C1 segment of cervical spinal cord (tissue), 14 donors: ENCODE measurements around the gene C18orf63.
A peak's percentile ranks its signal among the peaks of the same experiment; 100 is the strongest.
"Not testable (repeated sequence)": the region's sequence is repeated elsewhere in the genome, so short reads cannot be mapped to it uniquely, and the experiment has no call there.

Experiments used
- DNase-seq, 14 donors: peaks; one replicate each; lab custom pipeline; 2025; lab: John Stamatoyannopoulos, UW

C18orf63 gene

DNA sequence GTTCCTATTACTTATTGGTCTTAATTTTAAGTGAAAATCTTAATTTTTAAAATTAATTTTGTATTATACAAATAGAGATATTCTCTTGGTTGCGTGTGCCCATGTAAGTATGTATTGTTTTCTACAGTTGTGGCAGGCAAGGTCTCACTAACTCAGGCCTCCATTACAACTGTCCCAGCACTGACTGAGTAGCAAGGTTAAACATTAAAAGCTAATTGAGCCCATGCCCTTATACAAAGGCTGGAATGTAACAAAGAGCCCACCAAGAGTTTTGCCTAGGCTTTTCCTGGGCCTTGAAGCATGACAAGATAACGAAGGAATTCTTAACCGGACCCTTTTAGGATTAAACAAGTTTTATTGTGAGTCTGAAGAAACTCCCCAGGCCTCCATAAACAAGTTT, 11.2 kb downstream of the C18orf63 start:
- DNase-seq, result not testable (repeated sequence)

GRCh38 chr18:74328206-74328605, 12.6 kb downstream of the C18orf63 start:
- DNase-seq, result no peak

GRCh38 chr18:74329688-74330205, 14.1 kb downstream of the C18orf63 start:
- DNase-seq, result no peak

- DNase-seq, result peak in 1 of 14 donors; percentile 17
Observed at GRCh38 chr18:74331404-74331803, 15.8 kb downstream of the C18orf63 start.

- DNase-seq, result no peak
Observed at GRCh38 chr18:74333091-74333490, 17.5 kb downstream of the C18orf63 start.

GRCh38 chr18:74334242-74334893, 18.7 kb downstream of the C18orf63 start:
- no peak for DNase-seq

DNA sequence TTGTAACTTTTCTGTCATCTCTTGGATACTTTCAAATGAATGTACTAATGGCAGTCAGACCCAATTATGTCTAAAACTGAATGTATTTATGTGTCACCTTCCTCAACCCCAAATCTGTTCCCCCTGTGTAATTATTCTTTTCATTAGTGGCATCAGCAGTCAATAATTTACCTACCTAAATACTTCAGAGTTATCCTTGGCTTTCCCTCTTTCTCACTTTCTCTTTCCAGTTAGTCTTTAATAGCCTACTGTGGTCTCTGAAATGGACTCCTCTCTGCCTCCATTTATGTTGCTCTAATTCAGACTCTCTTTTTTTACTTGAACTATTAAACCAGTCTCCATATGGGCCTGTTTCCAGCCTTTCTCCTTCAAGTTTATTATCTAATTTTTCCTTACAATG, 21.0 kb downstream of the C18orf63 start:
- DNase-seq, result no peak

- DNase-seq, result no peak
Observed at GRCh38 chr18:74337155-74337911, 21.7 kb downstream of the C18orf63 start.

GRCh38 chr18:74337912-74338309, 22.3 kb downstream of the C18orf63 start:
- no peak for DNase-seq

DNA sequence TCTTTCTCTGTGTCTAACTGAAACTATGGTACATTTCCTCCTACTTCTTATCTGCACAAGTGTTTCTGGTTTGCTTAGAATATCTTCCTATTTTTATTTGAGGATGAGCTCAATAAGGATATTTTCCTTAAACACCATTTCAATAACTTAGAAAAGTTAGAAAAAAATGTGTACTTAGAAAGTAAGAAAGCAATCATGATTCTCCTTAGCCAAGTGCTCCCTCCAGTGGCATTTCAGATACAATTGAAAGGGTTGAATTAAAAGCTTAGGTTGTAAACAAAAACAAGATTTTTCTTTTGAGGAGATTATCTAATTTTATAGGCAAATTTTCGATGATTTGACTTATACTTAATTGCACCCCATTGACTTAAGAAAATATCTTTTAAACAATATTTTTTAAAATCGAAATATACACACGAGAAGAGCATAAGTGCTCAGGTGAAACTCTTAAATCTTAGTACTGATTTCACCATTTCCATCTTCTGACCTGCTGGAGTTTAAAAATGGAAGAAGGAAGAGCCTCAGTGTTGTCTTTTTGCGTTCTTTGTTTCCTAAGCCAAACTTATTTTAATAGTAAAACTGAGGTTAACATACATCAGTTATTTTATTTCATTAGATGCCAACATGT, 26.9 kb downstream of the C18orf63 start:
- peak in 1 of 14 donors; percentile 6 for DNase-seq

DNA sequence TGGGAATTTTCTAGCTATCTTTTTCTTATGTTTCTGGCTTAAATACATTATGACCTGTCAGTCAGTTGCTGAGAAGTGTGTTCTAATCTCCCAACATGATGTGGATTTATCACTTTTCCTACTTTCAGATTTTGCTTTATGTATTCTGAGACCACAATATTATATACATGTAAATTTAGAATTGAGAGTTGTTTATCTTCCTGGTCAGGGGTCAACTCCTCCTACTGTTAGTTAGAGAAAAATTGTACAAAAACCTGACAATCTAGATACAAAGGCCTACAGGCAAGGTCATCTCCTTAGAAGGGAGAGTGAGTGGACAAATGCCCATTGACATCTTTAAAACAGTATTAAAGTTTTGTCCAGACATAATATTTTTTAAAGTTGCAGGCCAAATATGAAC, 30.6 kb downstream of the C18orf63 start:
- no peak for DNase-seq

GRCh38 chr18:74348581-74348980, 32.9 kb downstream of the C18orf63 start:
- DNase-seq, result no peak

DNA sequence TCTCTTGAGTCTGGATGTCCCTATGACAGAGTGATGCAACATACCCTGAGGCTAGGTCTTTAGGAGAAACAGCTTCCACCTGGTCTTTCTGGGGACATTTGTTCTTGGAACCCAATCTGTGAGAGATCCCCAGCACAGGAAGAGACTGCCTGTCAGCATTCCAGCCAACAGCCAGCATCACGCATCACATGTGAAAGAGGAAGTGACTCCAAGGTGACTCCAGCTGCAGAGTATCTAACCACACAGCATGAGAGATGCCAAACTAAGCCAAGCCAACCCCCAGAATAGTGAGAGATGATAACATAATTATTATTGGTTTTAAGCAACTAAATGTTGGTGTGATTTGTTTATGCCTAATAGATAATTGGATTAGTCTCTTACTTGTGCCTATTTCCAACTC, 35.7 kb downstream of the C18orf63 start:
- no peak for DNase-seq

DNA sequence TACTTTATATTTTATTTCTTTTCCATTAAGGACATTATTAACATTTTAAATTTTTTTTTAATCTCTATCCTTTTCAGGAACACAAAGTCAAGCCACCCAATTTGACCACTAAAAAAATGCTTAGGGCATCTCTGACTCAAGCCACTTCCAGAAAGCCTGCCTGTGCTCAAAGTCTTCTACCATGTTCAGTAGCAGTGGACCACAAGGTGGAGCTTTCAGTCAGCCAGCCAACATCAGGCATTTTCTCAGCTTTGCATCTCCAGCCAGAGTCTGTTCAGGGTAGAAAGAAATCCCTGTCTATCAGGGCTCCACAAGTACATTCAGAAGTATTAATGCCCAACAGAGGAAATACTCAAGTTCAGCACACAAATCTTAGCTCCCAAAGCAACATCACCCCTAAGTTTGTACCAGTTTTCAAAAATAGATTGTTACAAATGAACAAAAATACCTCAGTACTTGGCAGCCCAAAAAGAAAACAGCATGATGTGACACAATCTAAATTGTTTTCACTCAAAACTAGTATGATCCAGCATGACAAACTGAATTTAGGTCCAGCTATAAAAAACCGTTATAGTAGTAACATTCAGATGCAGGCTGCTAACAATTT, 37.6 kb downstream of the C18orf63 start:
- DNase-seq, result peak in 12 of 14 donors; percentile 6 to 58 (median 42)

GRCh38 chr18:74356959-74357358, 41.3 kb downstream of the C18orf63 start:
- no peak for DNase-seq

- DNase-seq, result no peak
Observed at GRCh38 chr18:74360852-74361655, 45.4 kb downstream of the C18orf63 start.

DNA sequence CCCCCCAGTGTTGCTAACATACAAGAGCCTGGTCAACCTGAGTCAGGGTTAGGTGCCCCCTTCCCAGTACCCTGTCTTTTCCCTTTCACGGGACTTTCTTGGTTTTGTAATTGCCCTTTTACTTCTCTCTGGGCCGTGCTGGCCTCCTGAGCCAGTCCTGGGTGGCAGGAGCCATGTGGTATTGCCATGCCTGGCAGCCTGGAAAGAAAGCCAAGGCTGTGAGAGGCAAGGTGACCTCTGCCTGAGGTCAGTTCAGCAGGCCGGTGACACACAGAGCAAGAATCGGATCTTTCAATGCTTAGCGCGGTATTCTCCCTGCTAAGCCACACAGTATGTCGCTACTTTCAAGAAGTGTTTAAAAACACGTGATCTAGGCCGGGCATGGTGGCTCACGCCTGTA, 52.3 kb downstream of the C18orf63 start:
- DNase-seq, result no peak

- no peak for DNase-seq
Observed at GRCh38 chr18:74368901-74369705, 53.5 kb downstream of the C18orf63 start.

DNA sequence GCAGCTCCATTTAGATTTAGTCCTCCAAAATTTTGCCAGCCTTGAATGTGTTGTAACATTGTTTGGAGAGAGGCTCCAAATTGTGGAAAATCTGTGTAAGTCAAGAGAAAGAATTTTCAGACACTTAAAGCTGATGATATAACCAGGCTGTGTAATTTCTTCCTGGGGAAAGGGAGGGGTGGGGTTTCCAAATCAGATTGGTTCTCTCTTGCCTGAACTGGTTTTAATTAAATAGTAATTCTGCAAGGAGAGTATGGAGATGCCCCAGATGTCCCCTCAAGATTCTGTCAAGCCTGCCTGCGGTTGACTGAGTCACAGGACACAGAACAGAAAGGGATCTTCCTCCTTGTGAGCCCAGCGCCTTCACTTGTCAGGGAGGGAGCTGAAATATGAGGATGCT, 54.5 kb downstream of the C18orf63 start:
- DNase-seq, result no peak

DNA sequence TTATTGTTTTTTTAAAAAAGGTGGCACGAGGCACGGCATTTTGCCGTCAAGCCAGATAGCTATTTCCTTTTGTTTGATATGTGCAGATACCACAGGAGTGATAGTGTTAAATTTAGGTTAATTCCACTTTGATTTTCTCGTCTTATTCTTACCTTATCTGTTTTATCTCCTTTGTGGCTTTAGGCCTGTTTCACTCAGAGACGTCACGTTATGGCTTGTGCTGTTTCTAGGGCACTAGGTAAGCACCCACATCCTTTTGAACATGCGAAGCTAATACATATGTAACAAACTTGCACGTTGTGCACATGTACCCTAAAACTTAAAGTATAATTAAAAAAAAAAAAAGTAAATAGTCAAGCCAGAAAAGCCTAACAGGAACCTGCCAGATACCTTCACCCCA, 57.8 kb downstream of the C18orf63 start:
- DNase-seq, result no peak
